Measurements from ENCODE around the gene ITPR1.

The ITPR1 gene

GRCh38 chr3:4574426-4574965, 81.3 kb downstream of the ITPR1 start:
- in situ Hi-C loops (cut with HindIII; ENCODE audit: low sequenced_read_pairs), result no loop called here
- no peak for TF ChIP-seq CTCF (IDR thresholded peaks at IDR 0.05; ENCODE audit: low read depth, low read length)
- no peak overlapping the region for H3K4me3 ChIP-seq (ENCODE audit: low read depth, low read length)
- DNase-seq (ENCODE audit: low read depth, low spot score), result no peak

- no peak for TF ChIP-seq CTCF (IDR thresholded peaks at IDR 0.05; ENCODE audit: low read depth, low read length)
- no peak overlapping the region for H3K4me3 ChIP-seq (ENCODE audit: low read depth, low read length)
- in situ Hi-C loops (cut with HindIII; ENCODE audit: low sequenced_read_pairs), result no loop called here
- DNase-seq (ENCODE audit: low read depth, low spot score), result no peak
Measured at GRCh38 chr3:4575381-4575780, 82.2 kb downstream of the ITPR1 start.

- no peak for TF ChIP-seq CTCF (IDR thresholded peaks at IDR 0.05; ENCODE audit: low read depth, low read length)
- in situ Hi-C loops (cut with HindIII; ENCODE audit: low sequenced_read_pairs), result no loop called here
- H3K4me3 ChIP-seq (ENCODE audit: low read depth, low read length), result no peak overlapping the region
- DNase-seq (ENCODE audit: low read depth, low spot score), result no peak
Measured at GRCh38 chr3:4577721-4578120, 84.6 kb downstream of the ITPR1 start.

GRCh38 chr3:4580346-4581123, 87.4 kb downstream of the ITPR1 start:
- TF ChIP-seq CTCF (IDR thresholded peaks at IDR 0.05; ENCODE audit: low read depth, low read length), result no peak
- no peak for DNase-seq (ENCODE audit: low read depth, low spot score)
- no peak overlapping the region for H3K4me3 ChIP-seq (ENCODE audit: low read depth, low read length)
- in situ Hi-C loops (cut with HindIII; ENCODE audit: low sequenced_read_pairs), result no loop called here

GRCh38 chr3:4581124-4581424, 87.9 kb downstream of the ITPR1 start:
- no peak overlapping the region for H3K4me3 ChIP-seq (ENCODE audit: low read depth, low read length)
- DNase-seq (ENCODE audit: low read depth, low spot score), result no peak
- TF ChIP-seq CTCF (IDR thresholded peaks at IDR 0.05; ENCODE audit: low read depth, low read length), result no peak
- in situ Hi-C loops (cut with HindIII; ENCODE audit: low sequenced_read_pairs), result no loop called here

- no peak overlapping the region for H3K4me3 ChIP-seq (ENCODE audit: low read depth, low read length)
- in situ Hi-C loops (cut with HindIII; ENCODE audit: low sequenced_read_pairs), result no loop called here
- TF ChIP-seq CTCF (IDR thresholded peaks at IDR 0.05; ENCODE audit: low read depth, low read length), result no peak
- DNase-seq (ENCODE audit: low read depth, low spot score), result no peak
Measured at GRCh38 chr3:4581498-4581897, 88.3 kb downstream of the ITPR1 start.
